DMS53 (cell line): ENCODE measurements around the gene WNT4.
A peak's percentile ranks its signal among the peaks of the same experiment; 100 is the strongest.
"Not testable (repeated sequence)": the region's sequence is repeated elsewhere in the genome, so short reads cannot be mapped to it uniquely, and the experiment has no call there.

Source experiments
- DNase-seq: peaks from one replicate; lab custom pipeline; 2025; lab: John Stamatoyannopoulos, UW

The WNT4 gene

GRCh38 chr1:22110016-22110415, 32.9 kb downstream of the WNT4 start:
- DNase-seq: no peak

GRCh38 chr1:22108339-22109105, 34.4 kb downstream of the WNT4 start:
- no peak for DNase-seq

- DNase-seq: no peak
Observed at GRCh38 chr1:22107126-22107525, 35.8 kb downstream of the WNT4 start.

GRCh38 chr1:22105611-22106207, 37.2 kb downstream of the WNT4 start:
- peak; percentile 80 for DNase-seq

GRCh38 chr1:22104865-22105437, 37.9 kb downstream of the WNT4 start:
- no peak for DNase-seq

GRCh38 chr1:22104094-22104493, 38.8 kb downstream of the WNT4 start:
- no peak for DNase-seq

- no peak for DNase-seq
Observed at GRCh38 chr1:22102746-22103145, 40.2 kb downstream of the WNT4 start.

- DNase-seq: no peak
Observed at GRCh38 chr1:22101995-22102394, 40.9 kb downstream of the WNT4 start.

- no peak for DNase-seq
Observed at GRCh38 chr1:22101199-22101598, 41.7 kb downstream of the WNT4 start.

GRCh38 chr1:22100168-22100567, 42.7 kb downstream of the WNT4 start:
- DNase-seq: no peak

- no peak for DNase-seq
Observed at GRCh38 chr1:22098752-22099151, 44.1 kb downstream of the WNT4 start.

- no peak for DNase-seq
Observed at GRCh38 chr1:22096463-22096862, 46.4 kb downstream of the WNT4 start.

- DNase-seq: no peak
Observed at GRCh38 chr1:22096036-22096435, 46.9 kb downstream of the WNT4 start.

- DNase-seq: no peak
Observed at GRCh38 chr1:22093513-22093912, 49.4 kb downstream of the WNT4 start.

GRCh38 chr1:22092026-22092768, 50.7 kb downstream of the WNT4 start:
- DNase-seq: not testable (repeated sequence)

- no peak for DNase-seq
Observed at GRCh38 chr1:22090867-22091266, 52.0 kb downstream of the WNT4 start.

GRCh38 chr1:22089787-22090186, 53.1 kb downstream of the WNT4 start:
- DNase-seq: no peak

- no peak for DNase-seq
Observed at GRCh38 chr1:22089134-22089571, 53.7 kb downstream of the WNT4 start.

GRCh38 chr1:22088331-22088730, 54.6 kb downstream of the WNT4 start:
- no peak for DNase-seq

GRCh38 chr1:22080191-22080590, 62.7 kb downstream of the WNT4 start:
- DNase-seq: no peak

- DNase-seq: no peak
Observed at GRCh38 chr1:22078133-22078532, 64.8 kb downstream of the WNT4 start.

GRCh38 chr1:22077728-22078127, 65.2 kb downstream of the WNT4 start:
- no peak for DNase-seq

GRCh38 chr1:22076346-22076745, 66.6 kb downstream of the WNT4 start:
- no peak for DNase-seq
